Nephron (organoid): ENCODE results near the gene AZU1.

Experiments
- H3K27ac Mint-ChIP-seq, 3 experiments: 2 replicates each; pipeline ENCODE4 v1.8.0; 2020; ENCODE audit warnings: mixed read lengths in 3 of 3, mild to moderate bottlenecking in 2 of 3, moderate library complexity in 1 of 3
- H3K27me3 Mint-ChIP-seq: 2 replicates; pipeline ENCODE4 v1.8.0; 2021; ENCODE audit warnings: low read depth, mild to moderate bottlenecking, moderate library complexity, mixed read lengths
- H3K36me3 Mint-ChIP-seq: 2 replicates; pipeline ENCODE4 v1.8.0; 2020; ENCODE audit warnings: low read depth, mixed read lengths
- H3K4me1 Mint-ChIP-seq: 2 replicates; pipeline ENCODE4 v1.8.0; 2020; ENCODE audit warnings: mixed read lengths
- H3K4me3 Mint-ChIP-seq, 3 experiments: 2 replicates each; pipeline ENCODE4 v1.8.0; 2020; ENCODE audit warnings: mild to moderate bottlenecking in 3 of 3, mixed read lengths in 3 of 3, moderate library complexity in 2 of 3
- H3K9me3 Mint-ChIP-seq: 2 replicates; pipeline ENCODE4 v1.8.0; 2020; ENCODE audit warnings: mixed read lengths
- TF ChIP-seq, protein P1 (sequence below), 3 experiments: fragments of 200-600 bp; sonication (generic); IDR thresholded peaks; one replicate each; pipeline ENCODE4 v1.5.0; 2021; ENCODE audit warnings: antibody characterized with exemption in 3 of 3; ENCODE audit not compliant: unreplicated experiment in 3 of 3

Gene AZU1

GRCh38 chr19:871446-872265 lies 44.0 kb downstream of the AZU1 start:
- no peaks in the 10 kb centered on the region for H3K27me3 Mint-ChIP-seq

DNA sequence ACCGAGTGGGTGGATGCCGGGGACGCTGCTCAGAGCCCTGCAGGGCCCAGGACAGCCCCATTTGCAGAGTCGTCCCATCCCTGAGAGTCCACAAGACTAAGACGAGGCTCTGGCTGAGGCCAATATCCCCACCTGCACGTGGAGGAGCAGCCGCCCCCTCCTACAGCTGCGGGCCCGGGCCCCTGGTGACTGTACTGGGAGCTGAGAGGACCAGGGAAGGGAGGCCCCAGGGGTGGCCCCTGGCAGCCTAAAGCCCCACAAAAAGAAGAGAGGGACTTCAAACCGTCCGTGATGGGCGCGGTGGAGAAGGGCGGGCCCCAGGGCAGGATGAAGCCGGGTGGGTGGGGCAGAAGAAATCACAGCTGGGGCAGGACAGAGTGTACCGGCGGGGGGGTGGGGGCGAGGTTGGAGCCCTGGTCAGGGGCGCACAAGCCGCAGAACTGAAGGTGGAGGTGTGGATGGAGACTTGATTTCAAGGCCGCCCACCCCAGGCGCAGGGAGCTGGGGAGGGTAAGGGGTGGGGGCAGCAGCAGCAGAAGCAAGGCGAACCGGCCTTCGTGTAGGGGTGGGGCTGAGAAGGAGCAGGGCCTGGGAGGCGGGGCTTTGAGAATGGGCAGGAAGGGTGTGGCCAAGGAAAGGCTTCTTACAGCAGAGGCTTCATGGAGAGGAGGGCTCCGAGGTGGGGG lies 44.8 kb downstream of the AZU1 start:
- Mint-ChIP-seq H3K36me3 (peaks cover 29% of the 10 kb centered on the region), H3K4me3 (no peak overlapping the region), H3K27me3 (no peaks in the 10 kb centered on the region), H3K4me1 (peaks cover 8% of the 10 kb centered on the region), H3K27ac (no peak overlapping the region), H3K9me3 (no peaks in the 10 kb centered on the region)
- TF ChIP-seq, protein P1, sequence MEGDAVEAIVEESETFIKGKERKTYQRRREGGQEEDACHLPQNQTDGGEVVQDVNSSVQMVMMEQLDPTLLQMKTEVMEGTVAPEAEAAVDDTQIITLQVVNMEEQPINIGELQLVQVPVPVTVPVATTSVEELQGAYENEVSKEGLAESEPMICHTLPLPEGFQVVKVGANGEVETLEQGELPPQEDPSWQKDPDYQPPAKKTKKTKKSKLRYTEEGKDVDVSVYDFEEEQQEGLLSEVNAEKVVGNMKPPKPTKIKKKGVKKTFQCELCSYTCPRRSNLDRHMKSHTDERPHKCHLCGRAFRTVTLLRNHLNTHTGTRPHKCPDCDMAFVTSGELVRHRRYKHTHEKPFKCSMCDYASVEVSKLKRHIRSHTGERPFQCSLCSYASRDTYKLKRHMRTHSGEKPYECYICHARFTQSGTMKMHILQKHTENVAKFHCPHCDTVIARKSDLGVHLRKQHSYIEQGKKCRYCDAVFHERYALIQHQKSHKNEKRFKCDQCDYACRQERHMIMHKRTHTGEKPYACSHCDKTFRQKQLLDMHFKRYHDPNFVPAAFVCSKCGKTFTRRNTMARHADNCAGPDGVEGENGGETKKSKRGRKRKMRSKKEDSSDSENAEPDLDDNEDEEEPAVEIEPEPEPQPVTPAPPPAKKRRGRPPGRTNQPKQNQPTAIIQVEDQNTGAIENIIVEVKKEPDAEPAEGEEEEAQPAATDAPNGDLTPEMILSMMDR (IDR thresholded peaks at IDR 0.05; ENCODE audit: unreplicated experiment in 3 of 3) = no peak

More at GRCh38 chr19:871446-872265, 44.0 kb downstream of the AZU1 start:
- H3K36me3 Mint-ChIP-seq = peaks cover 32% of the 10 kb centered on the region
- peaks cover 11% of the 10 kb centered on the region for H3K4me1 Mint-ChIP-seq
- no peaks in the 10 kb centered on the region for H3K9me3 Mint-ChIP-seq
- TF ChIP-seq, protein P1 (IDR thresholded peaks at IDR 0.05; ENCODE audit: unreplicated experiment in 3 of 3) = no peak
- H3K27ac Mint-ChIP-seq = peak overlapping the region in 2 of 3 experiments; percentile 63 to 71
- no peak overlapping the region for H3K4me3 Mint-ChIP-seq

DNA sequence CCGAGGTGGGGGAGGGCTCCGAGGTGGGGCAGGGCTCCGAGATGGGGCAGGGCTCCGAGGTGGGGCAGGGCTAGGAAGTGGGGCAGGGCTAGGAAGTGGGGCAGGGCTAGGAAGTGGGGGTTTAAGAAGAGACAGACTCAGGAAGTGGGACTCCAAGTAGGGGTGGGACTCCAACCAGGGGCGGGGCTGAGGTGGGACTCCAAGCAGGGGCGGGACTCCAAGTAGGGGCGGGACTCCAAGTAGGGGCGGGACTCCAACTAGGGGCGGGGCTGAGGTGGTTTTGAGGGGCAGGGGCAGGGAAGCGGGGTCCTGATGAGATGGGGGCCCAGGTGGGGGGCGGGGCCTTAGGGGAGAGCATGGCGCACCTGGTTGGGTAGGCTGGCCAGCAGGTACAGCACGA lies 45.4 kb downstream of the AZU1 start:
- Mint-ChIP-seq H3K4me3 (no peak overlapping the region), H3K27me3 (no peaks in the 10 kb centered on the region), H3K27ac (no peak overlapping the region), H3K4me1 (peaks cover 5% of the 10 kb centered on the region), H3K9me3 (no peaks in the 10 kb centered on the region), H3K36me3 (peaks cover 25% of the 10 kb centered on the region)
- TF ChIP-seq, protein P1 (IDR thresholded peaks at IDR 0.05; ENCODE audit: unreplicated experiment in 3 of 3) = no peak

GRCh38 chr19:873561-874041 lies 46.0 kb downstream of the AZU1 start:
- H3K9me3 Mint-ChIP-seq = no peaks in the 10 kb centered on the region
- H3K27me3 Mint-ChIP-seq = no peaks in the 10 kb centered on the region
- H3K27ac Mint-ChIP-seq = no peak overlapping the region
- TF ChIP-seq, protein P1 (IDR thresholded peaks at IDR 0.05; ENCODE audit: unreplicated experiment in 3 of 3) = no peak
- H3K36me3 Mint-ChIP-seq = peaks cover 25% of the 10 kb centered on the region
- H3K4me1 Mint-ChIP-seq = peaks cover 5% of the 10 kb centered on the region
- no peak overlapping the region for H3K4me3 Mint-ChIP-seq

DNA sequence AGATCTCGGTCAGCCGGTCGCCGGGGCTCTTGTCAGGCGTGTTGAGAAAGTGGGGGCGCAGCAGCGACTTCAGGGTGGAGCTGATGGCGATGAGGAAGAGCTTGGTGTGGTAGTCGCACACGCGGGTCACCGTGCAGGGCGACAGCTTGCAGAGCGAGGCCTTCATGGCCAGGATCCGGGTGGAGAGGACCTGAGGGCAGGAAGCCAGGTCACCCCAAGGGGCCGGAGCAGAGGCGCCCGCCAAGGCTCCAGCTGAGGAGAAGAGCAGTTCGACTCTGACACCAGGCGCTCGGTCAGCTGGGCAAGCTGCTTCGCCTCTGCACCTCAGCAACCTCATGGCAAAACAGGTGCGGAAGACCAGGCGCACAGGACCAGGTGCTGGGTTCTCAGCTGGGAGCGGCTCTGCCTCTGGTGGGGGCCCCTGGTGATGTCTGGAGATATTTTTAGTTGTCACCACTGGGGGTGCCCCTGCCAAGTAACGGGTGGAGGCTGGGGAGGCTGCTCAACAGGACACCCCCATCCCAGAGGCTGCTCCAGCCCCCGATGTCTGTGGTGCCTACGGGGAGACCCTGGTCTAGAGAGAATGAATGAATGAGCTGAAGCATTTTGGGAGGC lies 47.7 kb downstream of the AZU1 start:
- no peaks in the 10 kb centered on the region for H3K9me3 Mint-ChIP-seq
- no peak overlapping the region for H3K4me3 Mint-ChIP-seq
- TF ChIP-seq, protein P1 (IDR thresholded peaks at IDR 0.05; ENCODE audit: unreplicated experiment in 3 of 3) = no peak
- H3K36me3 Mint-ChIP-seq = peaks cover 21% of the 10 kb centered on the region
- no peaks in the 10 kb centered on the region for H3K4me1 Mint-ChIP-seq
- no peaks in the 10 kb centered on the region for H3K27me3 Mint-ChIP-seq
- no peak overlapping the region for H3K27ac Mint-ChIP-seq
